OCI-LY1 (cell line): ENCODE data around the gene LIFR.

Source experiments
- H2AFZ ChIP-seq: fragments of 200-600 bp; sonication (generic), shearing (Covaris generic); 2 replicates; pipeline ENCODE4 v1.6.0; 2014; ENCODE audit warnings: antibody characterized with exemption, mild to moderate bottlenecking, low read length
- H3F3A ChIP-seq: fragments of 200-600 bp; sonication (generic), shearing (Covaris generic); 2 replicates; pipeline ENCODE4 v1.6.0; 2014; ENCODE audit warnings: mild to moderate bottlenecking, antibody characterized with exemption, low read length, moderate library complexity; ENCODE audit not compliant: insufficient read depth
- H3K27ac ChIP-seq: fragments of 200-600 bp; sonication (generic); 2 replicates; pipeline ENCODE4 v1.5.1; 2014; ENCODE audit warnings: low read length, mixed run types, mild to moderate bottlenecking, low read depth; ENCODE audit not compliant: poor library complexity, severe bottlenecking
- H3K27me3 ChIP-seq: fragments of 200-600 bp; sonication (generic); 2 replicates; pipeline ENCODE4 v1.6.0; 2014; ENCODE audit warnings: antibody characterized with exemption, mild to moderate bottlenecking, low read length, moderate library complexity; ENCODE audit not compliant: insufficient read depth
- H3K36me3 ChIP-seq: fragments of 200-600 bp; sonication (generic); 2 replicates; pipeline ENCODE4 v1.6.1; 2014; ENCODE audit warnings: mild to moderate bottlenecking, antibody characterized with exemption, low read length, moderate library complexity, mixed read lengths; ENCODE audit not compliant: insufficient read depth
- H3K4me1 ChIP-seq: fragments of 200-600 bp; sonication (generic); 2 replicates; pipeline ENCODE4 v1.5.1; 2014; ENCODE audit warnings: mild to moderate bottlenecking, low read length, moderate library complexity; ENCODE audit not compliant: insufficient read depth, severe bottlenecking
- H3K4me2 ChIP-seq: fragments of 200-600 bp; sonication (generic), shearing (Covaris generic); 2 replicates; pipeline ENCODE4 v1.6.1; 2014; ENCODE audit warnings: low read length
- H3K4me3 ChIP-seq: fragments of 200-600 bp; sonication (generic); 2 replicates; pipeline ENCODE4 v1.5.1; 2014; ENCODE audit warnings: low read length, low read depth, mild to moderate bottlenecking, mixed read lengths; ENCODE audit not compliant: poor library complexity, severe bottlenecking
- H3K79me2 ChIP-seq: fragments of 200-600 bp; shearing (Covaris generic); 2 replicates; pipeline ENCODE4 v1.6.1; 2016; ENCODE audit warnings: mixed run types, low read length, mixed read lengths; ENCODE audit not compliant: insufficient read depth
- H3K9ac ChIP-seq: fragments of 200-600 bp; sonication (generic), shearing (Covaris generic); 2 replicates; pipeline ENCODE4 v1.6.1; 2014; ENCODE audit warnings: mild to moderate bottlenecking, low read length, mixed read lengths
- H3K9me2 ChIP-seq: fragments of 200-600 bp; sonication (generic), shearing (Covaris generic); 2 replicates; pipeline ENCODE4 v1.6.1; 2014; ENCODE audit warnings: low read depth, mild to moderate bottlenecking, low read length, mixed read lengths
- H3K9me3 ChIP-seq: fragments of 200-600 bp; shearing (Covaris generic); 2 replicates; pipeline ENCODE4 v1.6.1; 2014; ENCODE audit warnings: low read length, mixed read lengths
- H4K20me1 ChIP-seq: fragments of 200-600 bp; sonication (generic), shearing (Covaris generic); 2 replicates; pipeline ENCODE4 v1.6.0; 2016; ENCODE audit warnings: mild to moderate bottlenecking, low read length; ENCODE audit not compliant: insufficient read depth
- EZH2 ChIP-seq: fragments of 200-600 bp; sonication (generic), shearing (Covaris generic); IDR thresholded peaks from 2 replicates; pipeline ENCODE4 v1.8.0; 2017; ENCODE audit warnings: borderline replicate concordance, mixed run types, mild to moderate bottlenecking, antibody characterized with exemption, low read length, moderate library complexity, mixed read lengths
- TF ChIP-seq, protein P1 (sequence below): fragments of 200-600 bp; sonication (generic), shearing (Covaris generic); IDR thresholded peaks from 2 replicates; pipeline ENCODE4 v1.5.1; 2017; ENCODE audit warnings: mild to moderate bottlenecking, antibody characterized with exemption, low read length, moderate library complexity, mixed read lengths

LIFR gene

DNA sequence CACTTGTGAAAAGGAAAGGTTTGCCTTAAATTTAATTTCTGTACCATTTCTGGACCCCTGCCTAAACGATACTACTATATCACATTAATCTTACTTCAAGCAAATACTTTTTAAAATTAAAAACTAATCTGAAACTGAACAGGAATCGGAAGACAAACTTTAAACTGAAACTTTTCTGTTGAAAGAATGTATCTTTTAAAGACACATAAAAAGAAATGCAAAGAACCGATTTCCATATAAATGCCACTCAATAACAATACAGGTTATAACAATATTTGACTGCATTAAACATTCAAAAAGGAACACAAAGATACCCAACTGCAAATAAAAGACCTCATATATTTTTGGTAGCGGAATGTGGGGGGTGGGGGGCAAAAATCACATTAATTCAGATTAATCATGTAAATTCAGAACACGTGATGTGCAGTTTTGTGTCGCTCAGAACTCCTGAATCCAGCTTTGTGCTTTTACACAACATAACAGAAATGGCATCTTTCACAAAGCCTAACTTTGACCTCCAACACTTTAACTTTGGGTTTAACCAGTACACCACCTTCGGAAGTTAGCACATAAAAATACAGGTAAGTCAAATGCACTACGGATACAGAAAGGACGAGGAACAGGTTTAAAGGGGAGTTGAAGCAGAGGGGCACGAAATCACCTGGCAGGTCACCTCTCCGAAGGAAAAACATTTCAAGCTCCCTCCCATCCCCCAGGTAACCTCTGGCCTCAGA lies 925 bp downstream of the LIFR start:
- Histone ChIP-seq H3K9me2 (no peaks in the 10 kb centered on the region), H3K4me2 (no peak overlapping the region), H3K27me3 (no peaks in the 10 kb centered on the region), H2AFZ (no peak overlapping the region), H3K79me2 (no peaks in the 10 kb centered on the region), H3K4me1 (no peaks in the 10 kb centered on the region), H3F3A (no peaks in the 10 kb centered on the region), H4K20me1 (no peaks in the 10 kb centered on the region), H3K9ac (no peak overlapping the region), H3K4me3 (no peak overlapping the region), H3K36me3 (no peaks in the 10 kb centered on the region), H3K27ac (no peak overlapping the region), H3K9me3 (no peaks in the 10 kb centered on the region)
- TF ChIP-seq, protein P1, sequence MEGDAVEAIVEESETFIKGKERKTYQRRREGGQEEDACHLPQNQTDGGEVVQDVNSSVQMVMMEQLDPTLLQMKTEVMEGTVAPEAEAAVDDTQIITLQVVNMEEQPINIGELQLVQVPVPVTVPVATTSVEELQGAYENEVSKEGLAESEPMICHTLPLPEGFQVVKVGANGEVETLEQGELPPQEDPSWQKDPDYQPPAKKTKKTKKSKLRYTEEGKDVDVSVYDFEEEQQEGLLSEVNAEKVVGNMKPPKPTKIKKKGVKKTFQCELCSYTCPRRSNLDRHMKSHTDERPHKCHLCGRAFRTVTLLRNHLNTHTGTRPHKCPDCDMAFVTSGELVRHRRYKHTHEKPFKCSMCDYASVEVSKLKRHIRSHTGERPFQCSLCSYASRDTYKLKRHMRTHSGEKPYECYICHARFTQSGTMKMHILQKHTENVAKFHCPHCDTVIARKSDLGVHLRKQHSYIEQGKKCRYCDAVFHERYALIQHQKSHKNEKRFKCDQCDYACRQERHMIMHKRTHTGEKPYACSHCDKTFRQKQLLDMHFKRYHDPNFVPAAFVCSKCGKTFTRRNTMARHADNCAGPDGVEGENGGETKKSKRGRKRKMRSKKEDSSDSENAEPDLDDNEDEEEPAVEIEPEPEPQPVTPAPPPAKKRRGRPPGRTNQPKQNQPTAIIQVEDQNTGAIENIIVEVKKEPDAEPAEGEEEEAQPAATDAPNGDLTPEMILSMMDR: no peak
- no peak for TF ChIP-seq EZH2

DNA sequence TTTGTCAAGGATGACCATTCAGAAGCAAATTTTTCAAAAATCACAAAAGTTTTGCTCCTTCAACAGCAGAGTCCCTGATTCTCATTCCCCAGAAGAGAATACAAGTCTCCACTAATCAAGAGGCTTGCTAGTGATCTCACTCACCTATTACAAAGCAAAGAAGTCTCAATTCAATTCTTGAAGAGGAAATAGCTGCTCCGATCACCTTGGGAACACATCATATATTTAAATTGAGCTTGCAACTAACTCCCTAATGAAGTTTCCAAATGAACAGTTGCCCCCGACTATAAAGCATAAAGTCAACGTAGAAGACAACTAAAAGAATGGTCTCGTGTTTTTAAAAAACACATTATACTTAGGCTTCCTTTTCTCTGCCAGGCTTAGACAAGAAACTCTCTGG lies 1.6 kb downstream of the LIFR start:
- TF ChIP-seq, protein P1: no peak
- no peak for TF ChIP-seq EZH2
- no peak overlapping the region for H3K4me3 ChIP-seq

DNA sequence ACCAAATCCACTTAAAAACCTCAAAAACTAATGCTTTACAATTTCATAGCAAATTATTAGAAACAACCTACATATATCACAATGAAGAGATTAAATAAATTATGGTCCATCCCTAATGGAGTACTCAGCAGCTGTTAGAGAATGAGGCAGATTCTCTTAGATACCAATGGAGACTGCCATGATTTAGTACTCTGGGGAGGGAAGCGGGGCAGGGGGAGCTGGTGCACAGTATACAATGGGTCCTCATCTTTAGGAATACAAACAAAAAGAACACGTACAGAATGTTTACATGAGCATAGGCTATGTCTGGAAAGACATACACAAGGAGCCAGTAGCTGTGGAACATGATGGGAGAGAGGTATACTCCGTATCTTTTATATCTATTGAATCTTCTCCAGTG lies 2.0 kb downstream of the LIFR start:
- no peak overlapping the region for H3K4me2 ChIP-seq
- H2AFZ ChIP-seq: no peak overlapping the region
- no peaks in the 10 kb centered on the region for H3K27me3 ChIP-seq
- H3K9me3 ChIP-seq: no peaks in the 10 kb centered on the region
- no peaks in the 10 kb centered on the region for H4K20me1 ChIP-seq
- no peaks in the 10 kb centered on the region for H3K4me1 ChIP-seq
- no peaks in the 10 kb centered on the region for H3F3A ChIP-seq
- no peaks in the 10 kb centered on the region for H3K79me2 ChIP-seq
- no peak overlapping the region for H3K4me3 ChIP-seq
- TF ChIP-seq, protein P1: no peak
- no peak for TF ChIP-seq EZH2
- H3K9ac ChIP-seq: no peak overlapping the region
- H3K36me3 ChIP-seq: no peaks in the 10 kb centered on the region
- H3K9me2 ChIP-seq: no peaks in the 10 kb centered on the region
- H3K27ac ChIP-seq: no peak overlapping the region

More for the DNA sequence above, 1.6 kb downstream of the LIFR start:
- Histone ChIP-seq H3K79me2 (no peaks in the 10 kb centered on the region), H3K9ac (no peak overlapping the region), H3K4me2 (no peak overlapping the region), H3K27ac (no peak overlapping the region), H3K4me1 (no peaks in the 10 kb centered on the region), H3K9me2 (no peaks in the 10 kb centered on the region), H3F3A (no peaks in the 10 kb centered on the region), H3K36me3 (no peaks in the 10 kb centered on the region), H3K9me3 (no peaks in the 10 kb centered on the region), H3K27me3 (no peaks in the 10 kb centered on the region), H2AFZ (no peak overlapping the region), H4K20me1 (no peaks in the 10 kb centered on the region)
